ENCODE data around the gene INSC.

DNA sequence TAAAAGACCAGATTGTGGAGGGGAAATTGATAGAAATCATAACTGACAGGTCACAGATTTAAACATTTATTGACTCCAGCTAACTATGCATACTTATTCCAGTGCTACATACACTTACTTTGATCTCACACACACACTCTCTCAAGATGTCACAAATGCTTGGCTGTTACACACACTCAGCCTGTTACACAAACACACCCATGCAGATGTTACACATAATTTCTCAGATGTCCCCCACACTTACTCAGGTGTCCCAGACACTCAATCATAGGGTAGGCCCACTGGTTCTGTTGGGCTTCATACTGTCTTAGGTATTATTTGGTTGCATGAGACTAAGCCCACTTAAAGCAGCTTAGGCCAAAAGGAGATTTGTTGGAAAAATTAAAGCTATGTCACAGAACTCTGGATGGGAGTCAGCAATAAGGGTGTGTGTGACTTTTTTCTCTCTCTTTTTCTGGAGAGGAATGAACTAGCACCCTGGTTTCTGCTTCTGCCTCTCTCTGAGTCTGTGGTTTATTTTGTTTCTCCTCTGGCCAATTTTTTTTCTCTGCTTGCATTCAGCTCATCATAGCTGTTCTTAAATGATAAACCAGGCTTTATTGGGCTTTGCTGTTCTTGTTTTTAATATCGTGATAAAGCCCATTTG is 179.4 kb downstream of the INSC start:
- TF ChIP-seq CTCF (IDR thresholded peaks at IDR 0.05 in 4 of 5, conservative IDR thresholded peaks at IDR 0.05 in 1 of 5) (no peak), POLR2A (IDR thresholded peaks at IDR 0.05) (no peak)
